Measurements from ENCODE around the gene SLC22A3. TPM values are rescaled to one million over a fixed set of nuclear protein-coding genes. Genes with fewer than 3 reads are reported as not detected.

SLC22A3 gene
- total and polyA plus RNA-seq, 11 donors, result 0.45 to 3.0 (median 0.75) TPM

DNA sequence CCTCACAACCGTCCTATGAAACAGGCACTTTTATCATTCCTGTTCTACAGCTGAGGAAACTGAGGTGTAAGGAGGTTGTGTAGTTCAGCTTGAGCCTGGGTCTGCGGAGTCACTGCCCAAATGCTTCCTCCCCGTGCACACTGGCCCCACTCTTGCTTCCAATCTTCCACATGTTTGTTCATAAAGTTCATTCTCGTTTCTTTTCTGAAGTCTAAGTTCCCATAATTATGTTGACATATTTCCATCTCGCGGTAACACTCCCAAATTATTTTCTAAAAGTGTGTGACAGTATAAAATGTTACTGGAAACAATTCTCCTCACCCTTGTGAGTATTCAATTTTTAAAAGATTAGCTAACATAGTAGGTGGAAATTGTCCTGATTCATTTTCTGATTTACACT, 106.9 kb downstream of the SLC22A3 start:
- peaks cover 0 to 8% (median 0%) of the 10 kb centered on the region in 9 donors for H3K27me3 ChIP-seq
- H3K36me3 ChIP-seq, result no peaks in the 10 kb centered on the region
- intact Hi-C loops (cut with DNase I), result loop anchor here in 9 of 10 donors (1.0 to 10.0 kb wide), 10 partner anchors 110 to 593 kb away; partner anchors contain the start of gene SLC22A3 (in 1 of the 9)
- 56 to 65% (median 60%) methylated on average over 6 of the region's 6 CpGs for WGBS, 4 donors
- peaks cover 0 to 23% (median 1%) of the 10 kb centered on the region in 12 donors for H3K4me1 ChIP-seq
- H3K4me3 ChIP-seq, result peak overlapping the region in 3 of 12 donors; percentile 15 to 41 (median 34)
- DNase-seq (no peak), ATAC-seq (no peak)
- peaks cover 0 to 2% (median 0%) of the 10 kb centered on the region in 12 donors for H3K9me3 ChIP-seq
- H3K27ac ChIP-seq, result peak overlapping the region in 9 of 12 donors; percentile 5 to 68 (median 44)
- TF ChIP-seq, protein P1, sequence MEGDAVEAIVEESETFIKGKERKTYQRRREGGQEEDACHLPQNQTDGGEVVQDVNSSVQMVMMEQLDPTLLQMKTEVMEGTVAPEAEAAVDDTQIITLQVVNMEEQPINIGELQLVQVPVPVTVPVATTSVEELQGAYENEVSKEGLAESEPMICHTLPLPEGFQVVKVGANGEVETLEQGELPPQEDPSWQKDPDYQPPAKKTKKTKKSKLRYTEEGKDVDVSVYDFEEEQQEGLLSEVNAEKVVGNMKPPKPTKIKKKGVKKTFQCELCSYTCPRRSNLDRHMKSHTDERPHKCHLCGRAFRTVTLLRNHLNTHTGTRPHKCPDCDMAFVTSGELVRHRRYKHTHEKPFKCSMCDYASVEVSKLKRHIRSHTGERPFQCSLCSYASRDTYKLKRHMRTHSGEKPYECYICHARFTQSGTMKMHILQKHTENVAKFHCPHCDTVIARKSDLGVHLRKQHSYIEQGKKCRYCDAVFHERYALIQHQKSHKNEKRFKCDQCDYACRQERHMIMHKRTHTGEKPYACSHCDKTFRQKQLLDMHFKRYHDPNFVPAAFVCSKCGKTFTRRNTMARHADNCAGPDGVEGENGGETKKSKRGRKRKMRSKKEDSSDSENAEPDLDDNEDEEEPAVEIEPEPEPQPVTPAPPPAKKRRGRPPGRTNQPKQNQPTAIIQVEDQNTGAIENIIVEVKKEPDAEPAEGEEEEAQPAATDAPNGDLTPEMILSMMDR (IDR thresholded peaks at IDR 0.05), result no peak
- no peak for TF ChIP-seq POLR2A (IDR thresholded peaks at IDR 0.05)

DNA sequence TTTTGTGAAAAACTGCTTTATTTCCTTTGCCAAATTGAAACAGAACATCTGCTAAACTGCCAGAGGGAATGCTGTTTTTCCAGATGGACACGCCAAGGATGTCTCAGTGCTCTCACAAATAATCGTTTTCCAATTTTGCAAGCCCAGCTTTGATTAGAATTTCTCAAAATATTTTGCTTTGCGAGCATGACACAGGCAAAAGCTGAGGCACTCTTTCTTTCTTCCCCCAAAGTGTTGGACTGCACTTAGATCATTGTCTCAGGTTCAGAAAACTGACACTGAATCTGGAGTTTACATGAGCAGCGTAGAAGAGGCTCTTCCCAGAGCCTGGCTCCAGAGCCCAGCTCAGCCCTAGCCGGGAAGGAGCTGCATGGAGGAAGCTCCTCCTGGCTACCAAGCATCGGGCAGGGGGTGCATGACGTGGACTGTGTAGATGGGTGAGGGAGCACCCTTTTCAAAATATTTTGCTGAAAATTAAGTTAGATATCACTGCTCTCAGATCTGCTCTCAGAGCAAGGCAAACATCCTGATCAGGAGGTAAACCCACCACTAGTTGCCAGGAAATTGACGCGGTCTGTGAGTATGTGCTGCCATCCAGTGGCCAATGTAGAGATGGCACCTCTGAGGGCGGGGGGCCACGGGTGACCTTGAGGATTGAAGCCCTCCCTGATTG, 107.5 kb downstream of the SLC22A3 start:
- Histone ChIP-seq H3K27me3 (peaks cover 0 to 8% (median 0%) of the 10 kb centered on the region in 9 donors), H3K4me3 (peak overlapping the region in 8 of 12 donors; percentile 11 to 41 (median 23)), H3K4me1 (peaks cover 0 to 23% (median 1%) of the 10 kb centered on the region in 12 donors), H3K27ac (peak overlapping the region; percentile 4 to 68 (median 31)), H3K9me3 (no peaks in the 10 kb centered on the region), H3K36me3 (no peaks in the 10 kb centered on the region)
- WGBS, 4 donors, result 16 to 26% (median 21%) methylated on average over 11 of the region's 11 CpGs
- intact Hi-C loops (cut with DNase I), result loop anchor here (1.0 to 10.0 kb wide), 16 partner anchors 79 to 593 kb away; partner anchors contain the start of gene SLC22A3 (in 1 of the 10)
- ATAC-seq (peak; percentile 69 to 90 (median 86)), DNase-seq (peak; percentile 33 to 76 (median 45))
- no peak for TF ChIP-seq POLR2A (IDR thresholded peaks at IDR 0.05)
- TF ChIP-seq, protein P1 (IDR thresholded peaks at IDR 0.05), result peak; percentile 86 to 99 (median 97)

DNA sequence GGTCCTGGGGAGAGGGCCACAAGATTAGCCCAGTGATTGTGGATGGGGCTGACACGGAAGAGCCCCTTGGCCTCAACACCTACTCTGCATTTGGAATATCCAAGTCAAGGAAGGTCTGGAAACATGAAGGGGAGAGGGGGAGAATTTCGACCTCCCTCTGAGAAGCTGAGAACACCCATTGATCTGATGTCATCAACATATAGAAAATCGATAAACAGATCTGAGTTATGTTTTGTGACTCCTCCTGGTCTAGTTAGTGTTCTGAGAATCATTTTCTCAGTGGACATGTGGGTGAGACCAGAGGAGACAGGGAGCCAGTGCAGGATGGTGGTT, 108.0 kb downstream of the SLC22A3 start:
- intact Hi-C loops (cut with DNase I), result loop anchor here (1.0 to 10.0 kb wide), 16 partner anchors 79 to 594 kb away; partner anchors contain the start of gene SLC22A3 (in 1 of the 10)
- Histone ChIP-seq H3K36me3 (no peaks in the 10 kb centered on the region), H3K4me3 (no peak overlapping the region), H3K27ac (peak overlapping the region in 3 of 12 donors; percentile 5 to 52 (median 12)), H3K4me1 (peaks cover 0 to 24% (median 1%) of the 10 kb centered on the region in 12 donors), H3K9me3 (no peaks in the 10 kb centered on the region), H3K27me3 (peaks cover 0 to 8% (median 0%) of the 10 kb centered on the region in 9 donors)
- no peak for ATAC-seq
- 29 to 38% (median 35%) methylated on average over 3 of the region's 3 CpGs for WGBS, 4 donors
- DNase-seq, result no peak
- TF ChIP-seq POLR2A (IDR thresholded peaks at IDR 0.05), result no peak
- TF ChIP-seq, protein P1 (IDR thresholded peaks at IDR 0.05), result peak in 5 of 12 donors; percentile 1 to 27 (median 7)

DNA sequence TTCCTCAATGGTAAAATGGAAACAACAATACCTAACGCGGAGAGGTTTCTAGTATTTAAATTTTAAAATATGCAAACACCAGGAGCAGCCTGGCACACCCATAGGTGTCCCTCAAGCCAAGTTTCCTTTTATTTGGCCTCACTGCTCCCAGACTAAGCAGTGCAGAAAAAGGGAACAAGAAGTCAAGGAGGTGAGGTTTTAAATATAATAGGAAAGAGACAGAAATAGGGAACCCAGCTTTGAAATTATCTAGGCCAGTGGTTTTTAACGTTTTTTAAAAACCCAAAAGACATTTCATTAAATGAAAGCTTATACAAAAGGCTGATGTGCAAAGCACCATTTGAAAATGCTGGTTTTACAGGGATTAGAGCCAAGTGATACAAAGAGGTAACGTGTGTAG, 109.6 kb downstream of the SLC22A3 start:
- Histone ChIP-seq H3K9me3 (no peaks in the 10 kb centered on the region), H3K4me3 (no peak overlapping the region), H3K4me1 (peaks cover 0 to 41% (median 1%) of the 10 kb centered on the region in 12 donors), H3K27ac (no peak overlapping the region), H3K27me3 (peaks cover 0 to 8% (median 0%) of the 10 kb centered on the region in 9 donors), H3K36me3 (no peaks in the 10 kb centered on the region)
- TF ChIP-seq, protein P1 (IDR thresholded peaks at IDR 0.05), result no peak
- no peak for TF ChIP-seq POLR2A (IDR thresholded peaks at IDR 0.05)
- intact Hi-C loops (cut with DNase I), result loop anchor here (2.0 to 10.0 kb wide), 12 partner anchors 77 to 596 kb away; partner anchors contain the start of gene SLC22A3 (in 1 of the 10)
- ATAC-seq (no peak), DNase-seq (no peak)
- WGBS, 4 donors, result 59 to 66% (median 63%) methylated on average over 4 of the region's 4 CpGs
